Measurements from ENCODE around the gene ZNF3. TPM values are rescaled to one million over a fixed set of nuclear protein-coding genes. Genes with fewer than 3 reads are reported as not detected.

Gene ZNF3
- total RNA-seq, 1 experiment from 2014 or later: 32.9 TPM

DNA sequence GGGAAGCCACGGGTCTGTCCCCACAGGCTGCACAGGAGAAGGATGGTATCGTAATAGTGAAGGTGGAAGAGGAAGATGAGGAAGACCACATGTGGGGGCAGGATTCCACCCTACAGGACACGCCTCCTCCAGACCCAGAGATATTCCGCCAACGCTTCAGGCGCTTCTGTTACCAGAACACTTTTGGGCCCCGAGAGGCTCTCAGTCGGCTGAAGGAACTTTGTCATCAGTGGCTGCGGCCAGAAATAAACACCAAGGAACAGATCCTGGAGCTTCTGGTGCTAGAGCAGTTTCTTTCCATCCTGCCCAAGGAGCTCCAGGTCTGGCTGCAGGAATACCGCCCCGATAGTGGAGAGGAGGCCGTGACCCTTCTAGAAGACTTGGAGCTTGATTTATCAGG lies 58.0 kb downstream of the ZNF3 start:
- Histone ChIP-seq H3K9me3 (ENCODE audit: control insufficient read depth, insufficient read depth, low read depth, low read length) (no peaks in the 10 kb centered on the region), H3K27ac (ENCODE audit: low read length) (no peak overlapping the region), H3K27me3 (ENCODE audit: control insufficient read depth, insufficient read depth, low read length) (no peaks in the 10 kb centered on the region), H3K36me3 (ENCODE audit: control insufficient read depth, insufficient read depth, low read length) (peaks cover 10% of the 10 kb centered on the region), H3K4me1 (ENCODE audit: control insufficient read depth, insufficient read depth, low read length) (no peaks in the 10 kb centered on the region), H3K4me3 (ENCODE audit: low read depth in 2 of 2, low read length in 2 of 2) (no peak overlapping the region)
- TF ChIP-seq SIN3A (IDR thresholded peaks at IDR 0.05; ENCODE audit: borderline replicate concordance, insufficient read depth, low read depth, low read length) (no peak), TCF7L2 (IDR thresholded peaks at IDR 0.05; ENCODE audit: low read depth, low read length) (no peak), POLR2AphosphoS5 (IDR thresholded peaks at IDR 0.05; ENCODE audit: low read depth, low read length) (no peak)
- TF ChIP-seq, protein P1, sequence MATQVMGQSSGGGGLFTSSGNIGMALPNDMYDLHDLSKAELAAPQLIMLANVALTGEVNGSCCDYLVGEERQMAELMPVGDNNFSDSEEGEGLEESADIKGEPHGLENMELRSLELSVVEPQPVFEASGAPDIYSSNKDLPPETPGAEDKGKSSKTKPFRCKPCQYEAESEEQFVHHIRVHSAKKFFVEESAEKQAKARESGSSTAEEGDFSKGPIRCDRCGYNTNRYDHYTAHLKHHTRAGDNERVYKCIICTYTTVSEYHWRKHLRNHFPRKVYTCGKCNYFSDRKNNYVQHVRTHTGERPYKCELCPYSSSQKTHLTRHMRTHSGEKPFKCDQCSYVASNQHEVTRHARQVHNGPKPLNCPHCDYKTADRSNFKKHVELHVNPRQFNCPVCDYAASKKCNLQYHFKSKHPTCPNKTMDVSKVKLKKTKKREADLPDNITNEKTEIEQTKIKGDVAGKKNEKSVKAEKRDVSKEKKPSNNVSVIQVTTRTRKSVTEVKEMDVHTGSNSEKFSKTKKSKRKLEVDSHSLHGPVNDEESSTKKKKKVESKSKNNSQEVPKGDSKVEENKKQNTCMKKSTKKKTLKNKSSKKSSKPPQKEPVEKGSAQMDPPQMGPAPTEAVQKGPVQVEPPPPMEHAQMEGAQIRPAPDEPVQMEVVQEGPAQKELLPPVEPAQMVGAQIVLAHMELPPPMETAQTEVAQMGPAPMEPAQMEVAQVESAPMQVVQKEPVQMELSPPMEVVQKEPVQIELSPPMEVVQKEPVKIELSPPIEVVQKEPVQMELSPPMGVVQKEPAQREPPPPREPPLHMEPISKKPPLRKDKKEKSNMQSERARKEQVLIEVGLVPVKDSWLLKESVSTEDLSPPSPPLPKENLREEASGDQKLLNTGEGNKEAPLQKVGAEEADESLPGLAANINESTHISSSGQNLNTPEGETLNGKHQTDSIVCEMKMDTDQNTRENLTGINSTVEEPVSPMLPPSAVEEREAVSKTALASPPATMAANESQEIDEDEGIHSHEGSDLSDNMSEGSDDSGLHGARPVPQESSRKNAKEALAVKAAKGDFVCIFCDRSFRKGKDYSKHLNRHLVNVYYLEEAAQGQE (IDR thresholded peaks at IDR 0.05; ENCODE audit: insufficient read depth in 1 of 2, low read depth in 2 of 2, low read length in 1 of 2): no peak
- TF ChIP-seq, protein P2, sequence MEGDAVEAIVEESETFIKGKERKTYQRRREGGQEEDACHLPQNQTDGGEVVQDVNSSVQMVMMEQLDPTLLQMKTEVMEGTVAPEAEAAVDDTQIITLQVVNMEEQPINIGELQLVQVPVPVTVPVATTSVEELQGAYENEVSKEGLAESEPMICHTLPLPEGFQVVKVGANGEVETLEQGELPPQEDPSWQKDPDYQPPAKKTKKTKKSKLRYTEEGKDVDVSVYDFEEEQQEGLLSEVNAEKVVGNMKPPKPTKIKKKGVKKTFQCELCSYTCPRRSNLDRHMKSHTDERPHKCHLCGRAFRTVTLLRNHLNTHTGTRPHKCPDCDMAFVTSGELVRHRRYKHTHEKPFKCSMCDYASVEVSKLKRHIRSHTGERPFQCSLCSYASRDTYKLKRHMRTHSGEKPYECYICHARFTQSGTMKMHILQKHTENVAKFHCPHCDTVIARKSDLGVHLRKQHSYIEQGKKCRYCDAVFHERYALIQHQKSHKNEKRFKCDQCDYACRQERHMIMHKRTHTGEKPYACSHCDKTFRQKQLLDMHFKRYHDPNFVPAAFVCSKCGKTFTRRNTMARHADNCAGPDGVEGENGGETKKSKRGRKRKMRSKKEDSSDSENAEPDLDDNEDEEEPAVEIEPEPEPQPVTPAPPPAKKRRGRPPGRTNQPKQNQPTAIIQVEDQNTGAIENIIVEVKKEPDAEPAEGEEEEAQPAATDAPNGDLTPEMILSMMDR (IDR thresholded peaks at IDR 0.05): no peak
- intact Hi-C loops (cut with micrococcal nuclease; ENCODE audit: unreplicated experiment): no loop called here
- in situ Hi-C loops (cut with HindIII; ENCODE audit: low pct_unique_long_range_greater_than_20kb, low sequenced_read_pairs): no loop called here
- DNase-seq (ENCODE audit: low read depth, low spot score): no peak
- BruUV-seq (replicated peaks): no TSS peak
- ChIA-PET CTCF (no interaction called here), POLR2A (interaction anchor here (0.5 to 0.6 kb wide), 2 partner anchors 9 to 363 kb away, joined by 3 to 7 read pairs; no protein-coding TSS in a partner anchor)
- ATAC-seq: no peak

DNA sequence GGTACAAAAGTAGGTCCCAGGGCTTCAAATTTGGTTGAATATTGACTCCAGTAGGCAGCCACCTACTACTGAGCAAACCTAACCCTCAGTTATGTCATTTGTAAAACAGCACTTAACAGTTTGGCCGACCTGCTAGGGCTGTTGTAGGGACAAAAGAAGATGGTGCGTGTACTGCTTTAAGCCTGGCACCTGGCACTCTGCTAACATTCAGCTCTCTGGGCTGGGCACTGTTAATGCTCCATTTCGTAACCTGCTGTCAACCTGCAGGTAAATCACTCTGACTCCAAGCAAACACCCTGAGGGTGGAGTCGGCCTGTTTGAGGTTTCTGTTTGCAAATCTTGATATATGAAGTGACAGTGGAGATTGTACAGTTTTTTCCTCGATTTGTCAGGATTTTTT lies 58.9 kb downstream of the ZNF3 start:
- ATAC-seq (no peak), DNase-seq (ENCODE audit: low read depth, low spot score) (no peak)
- no peak overlapping the region for H3K4me3 ChIP-seq (ENCODE audit: low read depth in 2 of 2, low read length in 2 of 2)
- H3K4me1 ChIP-seq (ENCODE audit: control insufficient read depth, insufficient read depth, low read length): peaks cover 4% of the 10 kb centered on the region
- intact Hi-C loops (cut with micrococcal nuclease; ENCODE audit: unreplicated experiment) (no loop called here), in situ Hi-C loops (cut with HindIII; ENCODE audit: low pct_unique_long_range_greater_than_20kb, low sequenced_read_pairs) (no loop called here)
- H3K36me3 ChIP-seq (ENCODE audit: control insufficient read depth, insufficient read depth, low read length): peaks cover 10% of the 10 kb centered on the region
- no TSS peak for BruUV-seq (replicated peaks)
- ChIA-PET POLR2A (no interaction called here), CTCF (no interaction called here)
- no peak overlapping the region for H3K27ac ChIP-seq (ENCODE audit: low read length)
- no peaks in the 10 kb centered on the region for H3K9me3 ChIP-seq (ENCODE audit: control insufficient read depth, insufficient read depth, low read depth, low read length)
- no peaks in the 10 kb centered on the region for H3K27me3 ChIP-seq (ENCODE audit: control insufficient read depth, insufficient read depth, low read length)
- TF ChIP-seq, protein P1 (IDR thresholded peaks at IDR 0.05; ENCODE audit: insufficient read depth in 1 of 2, low read depth in 2 of 2, low read length in 1 of 2): no peak
- TF ChIP-seq, protein P2 (IDR thresholded peaks at IDR 0.05): no peak
- no peak for TF ChIP-seq TCF7L2 (IDR thresholded peaks at IDR 0.05; ENCODE audit: low read depth, low read length)
- TF ChIP-seq SIN3A (IDR thresholded peaks at IDR 0.05; ENCODE audit: borderline replicate concordance, insufficient read depth, low read depth, low read length): no peak
- no peak for TF ChIP-seq POLR2AphosphoS5 (IDR thresholded peaks at IDR 0.05; ENCODE audit: low read depth, low read length)

All from Panc1 (cell line).